AG04450 (cell line): ENCODE measurements around the gene SPAG16. TPM values are rescaled to one million over a fixed set of nuclear protein-coding genes. Genes with fewer than 3 reads are reported as not detected.

Experiments
- CTCF ChIA-PET: fragments of 300-600, 350-600 bp; formaldehyde crosslinking; extraction: SDS; loops from one replicate; lab custom pipeline; 2022; ENCODE audit warnings: antibody characterized with exemption, inconsistent platforms; lab: Charles Lee
- POLR2A ChIA-PET: fragments of 350-600 bp; formaldehyde crosslinking; extraction: SDS; loops from one replicate; lab custom pipeline; 2021; ENCODE audit warnings: antibody characterized with exemption, inconsistent platforms; lab: Yijun Ruan, JAX
- DNase-seq: peaks from one replicate; pipeline ENCODE4 v3.0.0-alpha.2; 2011; ENCODE audit warnings: low read depth, low spot score
- H3K27ac ChIP-seq: one replicate; pipeline ENCODE4 v1.5.1; 2012; ENCODE audit warnings: low read depth, low read length, control low read depth
- H3K27me3 ChIP-seq: one replicate; pipeline ENCODE4 v1.6.0; 2012; ENCODE audit warnings: low read length; ENCODE audit not compliant: control insufficient read depth, insufficient read depth
- H3K4me3 ChIP-seq: 2 replicates; pipeline ENCODE4 v1.5.1; 2011; ENCODE audit warnings: mild to moderate bottlenecking, low read depth, low read length, control low read depth
- H3K9me3 ChIP-seq: 2 replicates; pipeline ENCODE4 v1.5.1; 2012; ENCODE audit warnings: low read length; ENCODE audit not compliant: control insufficient read depth, insufficient read depth
- CTCF ChIP-seq: IDR thresholded peaks from 2 replicates; pipeline ENCODE4 v1.5.1; 2011; ENCODE audit warnings: low read depth, low read length, control low read depth, inconsistent platforms
- polyA plus RNA-seq: library from polyadenylated mRNA; depleted of rRNA; stranded (reverse); fragments of >200 nt; gene quantifications from 2 replicates; pipeline ENCODE4 v1.2.3, GENCODE V29; 2011

Gene SPAG16
- polyA plus RNA-seq, 1 experiment = 28.1 TPM

- ChIA-PET POLR2A (no interaction called here), CTCF (interaction anchor here (2.7 kb wide), 1 partner anchor 11 kb away, joined by 16 read pairs; no protein-coding TSS in a partner anchor)
- H3K4me3 ChIP-seq = no peak overlapping the region
- no peak overlapping the region for H3K27ac ChIP-seq
- no peak for DNase-seq
- no peaks in the 10 kb centered on the region for H3K9me3 ChIP-seq
- TF ChIP-seq CTCF = no peak
- no peaks in the 10 kb centered on the region for H3K27me3 ChIP-seq
Measured at GRCh38 chr2:213816583-213816982, 532.3 kb downstream of the SPAG16 start.

- no peak overlapping the region for H3K4me3 ChIP-seq
- no peaks in the 10 kb centered on the region for H3K9me3 ChIP-seq
- ChIA-PET CTCF (no interaction called here), POLR2A (no interaction called here)
- no peak overlapping the region for H3K27ac ChIP-seq
- DNase-seq = peak; percentile 33
- H3K27me3 ChIP-seq = no peaks in the 10 kb centered on the region
- TF ChIP-seq CTCF = no peak
Measured at GRCh38 chr2:213818436-213818835, 534.2 kb downstream of the SPAG16 start.

GRCh38 chr2:213834331-213834730, 550.1 kb downstream of the SPAG16 start:
- CTCF ChIA-PET = no interaction called here

GRCh38 chr2:213834746-213835145, 550.5 kb downstream of the SPAG16 start:
- POLR2A ChIA-PET = interaction anchor here (0.8 kb wide), 1 partner anchor 551 kb away, joined by 3 read pairs; the partner anchor contains the start of gene SPAG16
- DNase-seq = no peak

More at GRCh38 chr2:213834331-213834730, 550.1 kb downstream of the SPAG16 start:
- no peak overlapping the region for H3K27ac ChIP-seq
- no peak for TF ChIP-seq CTCF
- no peaks in the 10 kb centered on the region for H3K9me3 ChIP-seq
- POLR2A ChIA-PET = interaction anchor here (0.8 kb wide), 1 partner anchor 550 kb away, joined by 3 read pairs; the partner anchor contains the start of gene SPAG16
- H3K4me3 ChIP-seq = no peak overlapping the region
- no peaks in the 10 kb centered on the region for H3K27me3 ChIP-seq
- DNase-seq = peak; percentile 56

More at GRCh38 chr2:213834746-213835145, 550.5 kb downstream of the SPAG16 start:
- CTCF ChIA-PET = no interaction called here
- H3K27me3 ChIP-seq = no peaks in the 10 kb centered on the region
- H3K27ac ChIP-seq = no peak overlapping the region
- no peak overlapping the region for H3K4me3 ChIP-seq
- H3K9me3 ChIP-seq = no peaks in the 10 kb centered on the region
- no peak for TF ChIP-seq CTCF
